GM10847 (cell line): ENCODE data around the gene NAV3.

Source experiments
- POLR2A ChIP-seq: IDR thresholded peaks from 2 replicates; pipeline ENCODE4 v1.6.1; 2011; ENCODE audit not compliant: insufficient read length; ENCODE audit errors: extremely low read depth

NAV3 gene

GRCh38 chr12:77888611-77889010 is 57.9 kb downstream of the NAV3 start:
- TF ChIP-seq POLR2A = no peak

- TF ChIP-seq POLR2A = no peak
Observed at GRCh38 chr12:77891518-77892147, 60.9 kb downstream of the NAV3 start.

- TF ChIP-seq POLR2A = no peak
Observed at GRCh38 chr12:77893918-77894317, 63.2 kb downstream of the NAV3 start.

GRCh38 chr12:77894556-77894955 is 63.9 kb downstream of the NAV3 start:
- no peak for TF ChIP-seq POLR2A

GRCh38 chr12:77895699-77896098 is 65.0 kb downstream of the NAV3 start:
- no peak for TF ChIP-seq POLR2A

- no peak for TF ChIP-seq POLR2A
Observed at GRCh38 chr12:77907936-77908335, 77.2 kb downstream of the NAV3 start.

- no peak for TF ChIP-seq POLR2A
Observed at GRCh38 chr12:77914081-77914488, 83.4 kb downstream of the NAV3 start.

- no peak for TF ChIP-seq POLR2A
Observed at GRCh38 chr12:77915071-77915600, 84.4 kb downstream of the NAV3 start.

GRCh38 chr12:77916276-77916675 is 85.6 kb downstream of the NAV3 start:
- no peak for TF ChIP-seq POLR2A

GRCh38 chr12:77918046-77918445 is 87.4 kb downstream of the NAV3 start:
- no peak for TF ChIP-seq POLR2A

- TF ChIP-seq POLR2A = no peak
Observed at GRCh38 chr12:77919450-77919849, 88.8 kb downstream of the NAV3 start.

GRCh38 chr12:77923882-77924281 is 93.2 kb downstream of the NAV3 start:
- no peak for TF ChIP-seq POLR2A

- TF ChIP-seq POLR2A = no peak
Observed at GRCh38 chr12:77924703-77925102, 94.0 kb downstream of the NAV3 start.

- no peak for TF ChIP-seq POLR2A
Observed at GRCh38 chr12:77925536-77926108, 94.9 kb downstream of the NAV3 start.

GRCh38 chr12:77928078-77928477 is 97.4 kb downstream of the NAV3 start:
- TF ChIP-seq POLR2A = no peak

- no peak for TF ChIP-seq POLR2A
Observed at GRCh38 chr12:77932216-77932615, 101.5 kb downstream of the NAV3 start.

GRCh38 chr12:77938301-77938700 is 107.6 kb downstream of the NAV3 start:
- TF ChIP-seq POLR2A = no peak
